GM10248 (cell line): ENCODE measurements around the gene ALG2.

Source experiments
- CTCF ChIA-PET: fragments of 300-600 bp; sonication (Branson Sonifier 250); formaldehyde crosslinking; extraction: SDS; loops from one replicate; lab custom pipeline; 2021; ENCODE audit warnings: antibody characterized with exemption; lab: Yijun Ruan, JAX
- POLR2A ChIA-PET: fragments of 350-650 bp; sonication (Branson Sonifier 250); formaldehyde crosslinking; extraction: SDS; loops from one replicate; lab custom pipeline; 2020; ENCODE audit warnings: antibody characterized with exemption; lab: Yijun Ruan, JAX
- DNase-seq: peaks from one replicate; pipeline ENCODE4 v3.0.0; 2012; ENCODE audit errors: extremely low spot score
- CTCF ChIP-seq: IDR thresholded peaks from 2 replicates; pipeline ENCODE4 v1.5.1; 2012; ENCODE audit warnings: mild to moderate bottlenecking, low read depth; ENCODE audit errors: extremely low read depth, missing control alignments, control extremely low read depth

Gene ALG2

GRCh38 chr9:99184110-99184474 lies 37.6 kb downstream of the ALG2 start:
- ChIA-PET POLR2A (no interaction called here), CTCF (interaction anchor here (0.6 to 9.4 kb wide), 32 partner anchors 8 to 1142 kb away, joined by 3 to 133 read pairs (median 6); partner anchors contain the start of genes ALG2, NR4A3 and SEC61B)
- TF ChIP-seq CTCF = no peak
- DNase-seq = no peak

GRCh38 chr9:99183616-99184015 lies 38.1 kb downstream of the ALG2 start:
- ChIA-PET POLR2A (interaction anchor here (0.5 to 0.7 kb wide), 2 partner anchors 21 to 637 kb away, joined by 3 to 6 read pairs; no protein-coding TSS in a partner anchor), CTCF (interaction anchor here (0.9 to 9.4 kb wide), 18 partner anchors 8 to 1138 kb away, joined by 3 to 133 read pairs (median 8); partner anchors contain the start of genes ALG2, NR4A3 and SEC61B)
- no peak for DNase-seq
- no peak for TF ChIP-seq CTCF

GRCh38 chr9:99182356-99182755 lies 39.4 kb downstream of the ALG2 start:
- CTCF ChIA-PET = interaction anchor here (0.8 to 9.4 kb wide), 19 partner anchors 9 to 1418 kb away, joined by 3 to 133 read pairs (median 4); partner anchors contain the start of gene NR4A3
- DNase-seq = no peak
- POLR2A ChIA-PET = no interaction called here
- no peak for TF ChIP-seq CTCF

- peak; percentile 62 for DNase-seq
- no peak for TF ChIP-seq CTCF
- ChIA-PET POLR2A (interaction anchor here (0.7 kb wide), 1 partner anchor 40 kb away, joined by 3 read pairs; the partner anchor contains the start of genes ALG2 and SEC61B), CTCF (interaction anchor here (0.9 to 9.4 kb wide), 14 partner anchors 9 to 1143 kb away, joined by 3 to 133 read pairs (median 6); partner anchors contain the start of gene NR4A3)
These were observed 40.1 kb downstream of the ALG2 start for GRCh38 chr9:99181621-99182020.

GRCh38 chr9:99181206-99181605 lies 40.5 kb downstream of the ALG2 start:
- TF ChIP-seq CTCF = no peak
- DNase-seq = no peak
- POLR2A ChIA-PET = interaction anchor here (0.7 kb wide), 1 partner anchor 41 kb away, joined by 3 read pairs; the partner anchor contains the start of genes ALG2 and SEC61B
- CTCF ChIA-PET = interaction anchor here (0.9 to 9.4 kb wide), 9 partner anchors 9 to 85 kb away, joined by 3 to 133 read pairs (median 7); no protein-coding TSS in a partner anchor

- CTCF ChIA-PET = interaction anchor here (1.1 to 5.3 kb wide), 3 partner anchors 8 to 17 kb away, joined by 3 to 46 read pairs (median 40); no protein-coding TSS in a partner anchor
- POLR2A ChIA-PET = no interaction called here
- DNase-seq = no peak
- TF ChIP-seq CTCF = no peak
These were observed 41.1 kb downstream of the ALG2 start for GRCh38 chr9:99180662-99181061.
